HG02884 (cell line): ENCODE data around the gene FRK.
"Not testable (repeated sequence)": the region's sequence is repeated elsewhere in the genome, so short reads cannot be mapped to it uniquely, and the experiment has no call there.

Experiments
- ATAC-seq: cut with Tn5 transposase; IDR thresholded peaks from one replicate; pipeline ENCODE4 v1.9.1; 2021; ENCODE audit warnings: mild to moderate bottlenecking, moderate library complexity; ENCODE audit not compliant: unreplicated experiment

Gene FRK

GRCh38 chr6:116060572-116061283 is at the start of gene FRK:
Gene FRK (minus strand): TSS chr6:116060891. CDS start chr6:116060311, 580 bp downstream.
- no peak for ATAC-seq

- ATAC-seq: no peak
Measured at GRCh38 chr6:116108836-116109235, 48.1 kb upstream of the FRK start.

GRCh38 chr6:116106146-116106545 is 45.5 kb upstream of the FRK start:
- ATAC-seq: no peak

- no peak for ATAC-seq
Measured at GRCh38 chr6:116105247-116105646, 44.6 kb upstream of the FRK start.

GRCh38 chr6:116104636-116105035 is 43.9 kb upstream of the FRK start:
- no peak for ATAC-seq

GRCh38 chr6:116102873-116103272 is 42.2 kb upstream of the FRK start:
- ATAC-seq: no peak

GRCh38 chr6:116101790-116102189 is 41.1 kb upstream of the FRK start:
- no peak for ATAC-seq

GRCh38 chr6:116101302-116101718 is 40.6 kb upstream of the FRK start:
- ATAC-seq: peak; percentile 0

- peak; percentile 79 for ATAC-seq
Measured at GRCh38 chr6:116100419-116101301, 40.0 kb upstream of the FRK start, which contains the start of gene NT5DC1. Gene NT5DC1 (plus strand): TSS chr6:116100853. CDS start chr6:116100931, 78 bp downstream.

GRCh38 chr6:116099036-116099435 is 38.3 kb upstream of the FRK start:
- ATAC-seq: no peak

- ATAC-seq: no peak
Measured at GRCh38 chr6:116096979-116097816, 36.5 kb upstream of the FRK start.

GRCh38 chr6:116096048-116096759 is 35.5 kb upstream of the FRK start:
- not testable (repeated sequence) for ATAC-seq

GRCh38 chr6:116094041-116094440 is 33.4 kb upstream of the FRK start:
- no peak for ATAC-seq

GRCh38 chr6:116090251-116090650 is 29.6 kb upstream of the FRK start:
- ATAC-seq: peak; percentile 68

- no peak for ATAC-seq
Measured at GRCh38 chr6:116088946-116089345, 28.3 kb upstream of the FRK start.

- peak; percentile 86 for ATAC-seq
Measured at GRCh38 chr6:116087437-116088027, 26.8 kb upstream of the FRK start.

GRCh38 chr6:116084284-116084683 is 23.6 kb upstream of the FRK start:
- no peak for ATAC-seq

- ATAC-seq: no peak
Measured at GRCh38 chr6:116083052-116083451, 22.4 kb upstream of the FRK start.

- no peak for ATAC-seq
Measured at GRCh38 chr6:116078945-116079344, 18.3 kb upstream of the FRK start.

- ATAC-seq: no peak
Measured at GRCh38 chr6:116078522-116078921, 17.8 kb upstream of the FRK start.
